Fibroblast of lung (primary cell): ENCODE measurements around the gene ZNF880.

Experiments
- EZH2 ChIP-seq: IDR thresholded peaks from 2 replicates; pipeline ENCODE4 v1.5.1; 2012; ENCODE audit warnings: low read length, control low read depth, mild to moderate bottlenecking; ENCODE audit errors: missing control alignments
- TF ChIP-seq, protein P1 (sequence below), 2 donors: IDR thresholded peaks in 1 of 2; conservative IDR thresholded peaks in 1 of 2; 1 replicate in 1 of 2; 2 replicates in 1 of 2; pipeline ENCODE4 v1.5.1; 2011 to 2012; ENCODE audit warnings: low read length in 2 of 2, control low read depth in 1 of 2, inconsistent platforms in 1 of 2, low read depth in 1 of 2, mild to moderate bottlenecking in 1 of 2

DNA sequence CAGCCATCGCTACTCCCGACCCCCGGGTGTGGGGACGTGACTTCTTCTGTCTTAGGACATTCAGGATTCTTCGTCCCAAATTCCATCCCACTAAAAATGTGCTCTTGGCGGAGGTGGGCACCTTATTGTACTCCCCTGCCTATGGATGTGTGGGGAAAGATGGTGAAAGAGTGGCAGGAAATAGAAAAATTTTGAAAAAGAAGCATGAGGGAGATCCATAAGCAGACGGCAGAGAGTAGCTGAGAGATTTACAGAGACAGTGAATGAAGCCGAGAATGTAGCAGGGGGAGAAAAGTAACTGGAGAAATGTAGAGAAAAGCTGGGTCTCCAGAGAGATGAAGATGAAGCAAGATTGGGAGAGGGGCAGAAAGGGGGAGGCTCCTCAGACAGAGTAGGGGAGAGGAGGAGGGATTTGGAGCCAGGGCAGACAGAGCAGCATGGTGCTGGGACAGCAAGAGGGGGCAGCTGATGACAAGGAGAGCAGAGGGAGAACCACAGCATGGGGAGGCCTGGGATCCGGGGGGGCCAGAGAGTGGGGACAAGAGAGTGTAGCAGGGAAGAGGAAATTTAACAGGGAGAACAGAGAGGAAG, 32.8 kb upstream of the ZNF880 start:
- no peak for TF ChIP-seq EZH2
- TF ChIP-seq, protein P1, sequence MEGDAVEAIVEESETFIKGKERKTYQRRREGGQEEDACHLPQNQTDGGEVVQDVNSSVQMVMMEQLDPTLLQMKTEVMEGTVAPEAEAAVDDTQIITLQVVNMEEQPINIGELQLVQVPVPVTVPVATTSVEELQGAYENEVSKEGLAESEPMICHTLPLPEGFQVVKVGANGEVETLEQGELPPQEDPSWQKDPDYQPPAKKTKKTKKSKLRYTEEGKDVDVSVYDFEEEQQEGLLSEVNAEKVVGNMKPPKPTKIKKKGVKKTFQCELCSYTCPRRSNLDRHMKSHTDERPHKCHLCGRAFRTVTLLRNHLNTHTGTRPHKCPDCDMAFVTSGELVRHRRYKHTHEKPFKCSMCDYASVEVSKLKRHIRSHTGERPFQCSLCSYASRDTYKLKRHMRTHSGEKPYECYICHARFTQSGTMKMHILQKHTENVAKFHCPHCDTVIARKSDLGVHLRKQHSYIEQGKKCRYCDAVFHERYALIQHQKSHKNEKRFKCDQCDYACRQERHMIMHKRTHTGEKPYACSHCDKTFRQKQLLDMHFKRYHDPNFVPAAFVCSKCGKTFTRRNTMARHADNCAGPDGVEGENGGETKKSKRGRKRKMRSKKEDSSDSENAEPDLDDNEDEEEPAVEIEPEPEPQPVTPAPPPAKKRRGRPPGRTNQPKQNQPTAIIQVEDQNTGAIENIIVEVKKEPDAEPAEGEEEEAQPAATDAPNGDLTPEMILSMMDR (conservative IDR thresholded peaks at IDR 0.05 in 1 of 2, IDR thresholded peaks at IDR 0.05 in 1 of 2; ENCODE audit: low read depth in 1 of 2, low read length in 2 of 2), result no peak
